A549 (cell line): ENCODE results near the gene SLC25A28. TPM values are rescaled to one million over a fixed set of nuclear protein-coding genes. Genes with fewer than 3 reads are reported as not detected.

ENCODE experiments used
- ATAC-seq, 2 experiments: fragments of 200-7000 bp in 1 of 2; fragments of >200 bp in 1 of 2; cut with Nextera tagmentation in 1 of 2; cut with Tn5 transposase in 1 of 2; 3 replicates each; pipeline versions ENCODE4 v1.8.0 to v1.9.1; 2018 to 2020; ENCODE audit warnings: mild to moderate bottlenecking in 1 of 2, moderate library complexity in 1 of 2
- CTCF ChIA-PET: fragments of 300-600 bp; sonication (Branson Sonifier 250); formaldehyde crosslinking; extraction: SDS; loops from one replicate; lab custom pipeline; 2021; ENCODE audit warnings: antibody characterized with exemption, inconsistent platforms; lab: Yijun Ruan, JAX
- POLR2A ChIA-PET: fragments of 350-600 bp; formaldehyde crosslinking; extraction: SDS; loops from one replicate; lab custom pipeline; 2021; ENCODE audit warnings: antibody characterized with exemption, inconsistent platforms; lab: Yijun Ruan, JAX
- DNase-seq, 2 experiments: peaks; one replicate each; pipeline versions ENCODE4 v3.0.0 to v3.0.0-alpha.2; 2011 to 2016; ENCODE audit warnings: low read depth in 1 of 2, low spot score in 1 of 2
- FAIRE-seq: peaks from 2 replicates; lab custom pipeline; 2011; peaks lifted over from hg19 to GRCh38; lab: Jason Lieb, UNC
- H3K27ac ChIP-seq, 2 experiments: fragments of >200 bp; sonication (Bioruptor Twin); formaldehyde crosslinking; 3 replicates each; pipeline ENCODE4 v1.5.1; 2016 to 2017
- H3K4me1 ChIP-seq: fragments of >200 bp; sonication (Bioruptor Twin); formaldehyde crosslinking; 3 replicates; pipeline ENCODE4 v1.6.1; 2016
- H3K4me2 ChIP-seq: fragments of >200 bp; sonication (Bioruptor Twin); formaldehyde crosslinking; 3 replicates; pipeline ENCODE4 v1.6.1; 2016
- H3K4me3 ChIP-seq: fragments of >200 bp; sonication (Bioruptor Twin); formaldehyde crosslinking; 3 replicates; pipeline ENCODE4 v1.5.1; 2016
- H3K9me3 ChIP-seq: fragments of >200 bp; sonication (Bioruptor Twin); formaldehyde crosslinking; 3 replicates; pipeline ENCODE4 v1.6.1; 2016
- ATOH8 ChIP-seq: fragments of 250-450 bp; sonication (Bioruptor Pico); IDR thresholded peaks from 2 replicates; pipeline ENCODE4 v1.5.0; 2020; ENCODE audit warnings: low read depth, mild to moderate bottlenecking, moderate library complexity
- EHMT2 ChIP-seq: fragments of 200-600 bp; sonication (generic); IDR thresholded peaks from 2 replicates; pipeline ENCODE4 v1.6.1; 2016; ENCODE audit warnings: antibody characterized with exemption, low read depth, mild to moderate bottlenecking, moderate library complexity
- HOXB13 ChIP-seq: fragments of 250-450 bp; sonication (Bioruptor Pico); IDR thresholded peaks from 2 replicates; pipeline ENCODE4 v1.5.0; 2020; ENCODE audit warnings: low read depth, mild to moderate bottlenecking, moderate library complexity
- PBX3 ChIP-seq: IDR thresholded peaks from 2 replicates; pipeline ENCODE4 v1.6.1; 2012
- WGBS: methylation state at CpG from one replicate; pipeline ENCODE4 v1.1.6; 2017; ENCODE audit errors: missing lambda C conversion rate; 5-methylcytosine and 5-hydroxymethylcytosine counted together
- polyA plus RNA-seq, 4 experiments: library from polyadenylated mRNA; depleted of rRNA in 3 of 4; stranded (reverse); fragments of >200 nt; fragmentation: RNase III in 1 of 4; extraction: RNeasy Plus Mini Kit Qiagen cat#74134 plus additional on column Dnase treatment in 1 of 4; gene quantifications; 2 replicates in 3 of 4; 3 replicates in 1 of 4; pipeline ENCODE4 v1.2.3, GENCODE V29; 2011 to 2017
- small RNA-seq, 6 experiments: library from RNA; depleted of rRNA; stranded (forward); fragments of <200 nt; gene quantifications; one replicate each; pipeline ENCODE3, GENCODE V24; 2012
- TF ChIP-seq, protein P1 (sequence below): fragments of >200 bp; sonication (Bioruptor Twin); formaldehyde crosslinking; IDR thresholded peaks from 2 replicates; pipeline ENCODE4 v1.6.1; 2016

The SLC25A28 gene
- polyA plus RNA-seq, 2 of the 4 experiments (the other 2 are of a cell fraction), result 21.4 to 24.1 TPM

- TF ChIP-seq ATOH8, result no peak
- TF ChIP-seq EHMT2, result no peak
- TF ChIP-seq, protein P1, sequence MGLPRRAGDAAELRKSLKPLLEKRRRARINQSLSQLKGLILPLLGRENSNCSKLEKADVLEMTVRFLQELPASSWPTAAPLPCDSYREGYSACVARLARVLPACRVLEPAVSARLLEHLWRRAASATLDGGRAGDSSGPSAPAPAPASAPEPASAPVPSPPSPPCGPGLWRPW, result no peak
- TF ChIP-seq PBX3, result no peak
- no peak for TF ChIP-seq HOXB13 (CRISPR knock-in tag)
- H3K27ac ChIP-seq, result no peak overlapping the region
- H3K4me1 ChIP-seq, result no peaks in the 10 kb centered on the region
- ChIA-PET CTCF (interaction anchor here (0.7 to 7.4 kb wide), 4 partner anchors 15 to 127 kb away, joined by 3 to 104 read pairs (median 38); no protein-coding TSS in a partner anchor), POLR2A (no interaction called here)
- H3K4me3 ChIP-seq, result no peak overlapping the region
- no peak overlapping the region for H3K4me2 ChIP-seq
- no peaks in the 10 kb centered on the region for H3K9me3 ChIP-seq
- ATAC-seq, result no peak
- 50% methylated on average over 2 of the region's 2 CpGs for WGBS
- FAIRE-seq, result no peak
- no peak for DNase-seq
These were observed 57.6 kb downstream of the SLC25A28 start for GRCh38 chr10:99562631-99563030.

Small RNA genes lying within 50 kb of the gene (small RNA-seq; reads per million reads assigned to genes)
- gene AL133353.1, result 0 reads per million in 6 experiments

Other genes starting within 250 kb of the SLC25A28 start
- 34.9 and 55.7 TPM in 2 replicates for gene GOT1, start 189.8 kb downstream of the SLC25A28 start, polyA plus RNA-seq (2011; rRNA removed)
- gene GOT1, start 189.8 kb downstream of the SLC25A28 start, polyA plus RNA-seq (2017; fragmentation: RNase III; extraction: RNeasy Plus Mini Kit Qiagen cat#74134 plus additional on column Dnase treatment), result 27.6 to 31.3 TPM (median 31.1 TPM) in 3 replicates
- not detected in 2 replicates for gene NKX2-3, start 87.5 kb downstream of the SLC25A28 start, polyA plus RNA-seq (2011; rRNA removed)
- 0.05 TPM in 1 of 3 replicates, not detected in the others for gene NKX2-3, start 87.5 kb downstream of the SLC25A28 start, polyA plus RNA-seq (2017; fragmentation: RNase III; extraction: RNeasy Plus Mini Kit Qiagen cat#74134 plus additional on column Dnase treatment)
- 10.4 and 10.7 TPM in 2 replicates for gene ENTPD7, start 39.1 kb upstream of the SLC25A28 start, polyA plus RNA-seq (2011; rRNA removed)
- 6.6 to 7.3 TPM (median 6.8 TPM) in 3 replicates for gene ENTPD7, start 39.1 kb upstream of the SLC25A28 start, polyA plus RNA-seq (2017; fragmentation: RNase III; extraction: RNeasy Plus Mini Kit Qiagen cat#74134 plus additional on column Dnase treatment)
- 54.4 and 54.7 TPM in 2 replicates for gene COX15, start 111.7 kb upstream of the SLC25A28 start, polyA plus RNA-seq (2011; rRNA removed)
- gene COX15, start 111.7 kb upstream of the SLC25A28 start, polyA plus RNA-seq (2017; fragmentation: RNase III; extraction: RNeasy Plus Mini Kit Qiagen cat#74134 plus additional on column Dnase treatment), result 44.2 to 47.3 TPM (median 45.8 TPM) in 3 replicates
- gene CUTC, start 111.8 kb upstream of the SLC25A28 start, polyA plus RNA-seq (2011; rRNA removed), result 48.3 and 66.5 TPM in 2 replicates
- gene CUTC, start 111.8 kb upstream of the SLC25A28 start, polyA plus RNA-seq (2017; fragmentation: RNase III; extraction: RNeasy Plus Mini Kit Qiagen cat#74134 plus additional on column Dnase treatment), result 44.5 to 48.8 TPM (median 47.6 TPM) in 3 replicates
- 369 and 431 TPM in 2 replicates for gene ABCC2, start 162.2 kb upstream of the SLC25A28 start, polyA plus RNA-seq (2011; rRNA removed)
- gene ABCC2, start 162.2 kb upstream of the SLC25A28 start, polyA plus RNA-seq (2017; fragmentation: RNase III; extraction: RNeasy Plus Mini Kit Qiagen cat#74134 plus additional on column Dnase treatment), result 164 to 192 TPM (median 173 TPM) in 3 replicates